Trophoblast cell (in vitro differentiated cells and primary cell): Measurements from ENCODE around the gene ADRM1.
A peak's percentile ranks its signal among the peaks of the same experiment; 100 is the strongest.

Experiments used
- DNase-seq, 2 donors: peaks; one replicate each; pipeline ENCODE4 v3.0.0-alpha.2; 2016
- H2AFZ ChIP-seq: 2 replicates; pipeline ENCODE4 v1.6.1; 2013; ENCODE audit warnings: low read length, moderate library complexity, mild to moderate bottlenecking; ENCODE audit not compliant: insufficient read depth, poor library complexity
- H2AK5ac ChIP-seq: 2 replicates; pipeline ENCODE4 v1.6.1; 2013; ENCODE audit warnings: mild to moderate bottlenecking, low read length
- H2BK120ac ChIP-seq: 2 replicates; pipeline ENCODE4 v1.6.1; 2013; ENCODE audit warnings: low read length, mild to moderate bottlenecking, moderate library complexity; ENCODE audit not compliant: insufficient read depth, poor library complexity
- H2BK12ac ChIP-seq: 2 replicates; pipeline ENCODE4 v1.6.1; 2013; ENCODE audit warnings: mild to moderate bottlenecking, low read length, moderate library complexity
- H2BK5ac ChIP-seq: 2 replicates; pipeline ENCODE4 v1.6.1; 2013; ENCODE audit warnings: low read length, low read depth, moderate library complexity, mild to moderate bottlenecking; ENCODE audit not compliant: poor library complexity
- H3K14ac ChIP-seq: 2 replicates; pipeline ENCODE4 v1.6.1; 2013; ENCODE audit warnings: mild to moderate bottlenecking, low read length
- H3K18ac ChIP-seq: 2 replicates; pipeline ENCODE4 v1.6.1; 2013; ENCODE audit warnings: mild to moderate bottlenecking, low read length
- H3K23ac ChIP-seq: 2 replicates; pipeline ENCODE4 v1.6.1; 2013; ENCODE audit warnings: low read length
- H3K27ac ChIP-seq: 2 replicates; pipeline ENCODE4 v1.5.1; 2013; ENCODE audit warnings: low read depth, mild to moderate bottlenecking, inconsistent platforms, low read length, moderate library complexity
- H3K27me3 ChIP-seq: 2 replicates; pipeline ENCODE4 v1.6.1; 2013; ENCODE audit warnings: inconsistent platforms, mild to moderate bottlenecking, low read length, moderate library complexity; ENCODE audit not compliant: insufficient read depth
- H3K36me3 ChIP-seq, 2 experiments: 1 replicate in 1 of 2; 2 replicates in 1 of 2; pipeline ENCODE4 v1.6.1; 2013; ENCODE audit warnings: low read length in 2 of 2, mild to moderate bottlenecking in 2 of 2, moderate library complexity in 1 of 2; ENCODE audit not compliant: insufficient read depth in 2 of 2, control insufficient read depth in 1 of 2
- H3K4ac ChIP-seq: 2 replicates; pipeline ENCODE4 v1.6.1; 2013; ENCODE audit warnings: low read depth, mild to moderate bottlenecking, low read length, moderate library complexity
- H3K4me1 ChIP-seq, 2 experiments: 1 replicate in 1 of 2; 2 replicates in 1 of 2; pipeline ENCODE4 v1.6.1; 2013; ENCODE audit warnings: low read length in 2 of 2, mild to moderate bottlenecking in 2 of 2, moderate library complexity in 1 of 2; ENCODE audit not compliant: insufficient read depth in 2 of 2, control insufficient read depth in 1 of 2
- H3K4me2 ChIP-seq: 2 replicates; pipeline ENCODE4 v1.6.1; 2013; ENCODE audit warnings: inconsistent platforms, mild to moderate bottlenecking, low read length, moderate library complexity
- H3K4me3 ChIP-seq: 2 replicates; pipeline ENCODE4 v1.5.1; 2013; ENCODE audit warnings: mild to moderate bottlenecking, low read depth, low read length, inconsistent platforms
- H3K79me1 ChIP-seq: one replicate; pipeline ENCODE4 v1.6.1; 2013; ENCODE audit warnings: low read length
- H3K79me2 ChIP-seq: 2 replicates; pipeline ENCODE4 v1.6.1; 2013; ENCODE audit warnings: low read length, mild to moderate bottlenecking; ENCODE audit not compliant: control insufficient read depth, insufficient read depth, poor library complexity
- H3K9ac ChIP-seq: 2 replicates; pipeline ENCODE4 v1.6.1; 2013; ENCODE audit warnings: mild to moderate bottlenecking, low read length
- H3K9me3 ChIP-seq: 2 replicates; pipeline ENCODE4 v1.6.1; 2013; ENCODE audit warnings: low read depth, mild to moderate bottlenecking, control low read depth, inconsistent platforms, low read length; ENCODE audit not compliant: insufficient read depth
- H4K12ac ChIP-seq: 2 replicates; pipeline ENCODE4 v1.6.1; 2013; ENCODE audit warnings: low read depth, mild to moderate bottlenecking, low read length, moderate library complexity
- H4K8ac ChIP-seq: 2 replicates; pipeline ENCODE4 v1.6.1; 2013; ENCODE audit warnings: low read depth, mild to moderate bottlenecking, low read length, moderate library complexity
- H4K91ac ChIP-seq: one replicate; pipeline ENCODE4 v1.6.1; 2013; ENCODE audit warnings: low read depth, mild to moderate bottlenecking, low read length, moderate library complexity
- WGBS: extraction: QIAGEN DNeasy Blood & Tissue Kit; methylation state at CpG from one replicate; pipeline ENCODE4 v1.1.7; 2013; ENCODE audit warnings: missing lambda C conversion rate; ENCODE audit not compliant: insufficient read length, insufficient coverage; ENCODE audit errors: extremely low coverage; 5-methylcytosine and 5-hydroxymethylcytosine counted together

ADRM1 gene

DNA sequence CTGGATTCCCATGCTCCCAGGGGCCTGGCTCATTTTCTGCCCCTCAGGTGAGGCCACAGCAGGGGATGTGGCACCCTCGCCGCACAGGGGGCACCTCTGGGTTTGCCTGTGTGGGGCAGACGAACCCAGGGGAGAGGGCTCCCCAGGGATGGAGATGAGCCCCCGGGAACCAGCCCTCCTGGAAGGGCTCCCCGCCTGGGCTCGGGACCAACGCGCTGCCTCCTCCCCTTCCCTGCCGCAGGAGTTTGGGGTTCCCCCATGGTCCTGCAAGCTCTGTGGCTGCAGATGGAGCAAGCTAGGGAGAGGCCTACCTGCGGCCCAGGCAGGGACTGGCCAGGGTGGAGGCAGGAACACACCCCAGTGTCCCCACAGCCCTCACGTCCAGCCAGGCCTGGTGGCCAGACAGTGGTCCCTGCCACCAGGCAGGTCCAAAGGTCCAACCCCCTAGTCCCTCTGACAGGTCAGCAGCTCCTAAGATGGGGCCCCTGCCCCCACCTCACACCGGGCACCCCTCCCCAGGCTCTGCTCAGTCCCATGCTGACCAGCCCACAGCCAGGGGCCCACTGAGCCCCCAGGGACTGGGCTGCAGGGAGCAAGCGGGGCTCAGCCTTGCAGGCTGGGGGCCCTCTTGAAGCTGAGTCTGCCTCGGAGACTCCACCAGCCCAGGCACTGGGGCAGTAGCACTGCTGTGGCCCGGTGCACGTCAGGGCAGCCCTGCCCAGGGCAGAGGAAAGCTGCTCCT, 50.7 kb downstream of the ADRM1 start:
- Histone ChIP-seq H2BK5ac (no peak overlapping the region), H3K14ac (no peak overlapping the region), H3K27me3 (no peaks in the 10 kb centered on the region), H3K4me1 (peaks cover 28 to 33% of the 10 kb centered on the region in 2 experiments), H4K8ac (no peak overlapping the region), H3K23ac (no peak overlapping the region), H4K91ac (no peak overlapping the region), H3K4me3 (no peak overlapping the region), H4K12ac (no peak overlapping the region), H2BK120ac (no peak overlapping the region), H3K79me2 (peaks cover 33% of the 10 kb centered on the region), H3K36me3 (peaks cover 66 to 76% of the 10 kb centered on the region in 2 experiments), H2BK12ac (no peak overlapping the region), H2AFZ (no peak overlapping the region), H3K18ac (peak overlapping the region; percentile 42), H2AK5ac (no peak overlapping the region), H3K27ac (no peak overlapping the region), H3K79me1 (peaks cover 8% of the 10 kb centered on the region), H3K9me3 (peaks cover 4% of the 10 kb centered on the region), H3K4me2 (no peak overlapping the region), H3K9ac (no peak overlapping the region), H3K4ac (no peak overlapping the region)
- WGBS, result no CpG with 5 or more reads among the region's 16 CpGs
- no peak for DNase-seq

DNA sequence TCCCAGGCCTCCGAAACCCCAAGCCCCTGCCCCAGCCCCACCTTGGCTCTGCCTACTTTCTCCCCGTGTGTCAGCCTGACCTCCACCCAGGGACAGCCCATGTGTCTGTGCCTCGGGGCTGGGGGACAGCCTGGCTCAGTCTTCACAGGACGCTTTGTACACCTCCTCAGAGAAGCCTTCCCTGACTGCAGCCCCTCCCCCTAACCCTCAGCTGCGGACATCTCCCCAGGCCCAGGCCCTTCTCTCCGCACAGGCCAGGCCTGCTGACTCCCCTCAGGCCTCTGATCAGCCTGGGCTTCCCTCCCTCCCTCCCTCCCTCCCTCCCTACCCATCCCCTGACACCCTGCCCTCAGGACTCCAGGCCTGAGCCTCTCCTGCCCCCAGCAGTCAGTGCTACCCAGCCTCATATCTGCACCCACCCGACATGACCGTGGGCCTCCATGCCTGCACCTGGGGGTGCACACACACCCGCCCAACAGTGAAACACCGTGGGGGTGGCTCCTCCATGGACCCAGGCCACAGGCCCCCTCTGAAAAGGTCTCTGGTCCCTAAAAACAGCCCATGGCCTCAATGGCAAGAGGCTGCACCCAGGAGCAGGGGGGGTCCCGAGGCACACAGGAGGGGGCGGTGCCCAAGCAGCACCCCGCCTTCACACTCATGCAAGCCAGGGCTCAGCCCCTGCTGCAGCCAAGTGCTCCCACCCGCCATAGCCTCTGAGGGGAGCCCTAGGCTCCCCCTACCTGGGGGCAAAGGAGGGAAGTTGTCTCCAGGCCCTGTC, 51.4 kb downstream of the ADRM1 start:
- Histone ChIP-seq H3K4me2 (no peak overlapping the region), H2AFZ (no peak overlapping the region), H2BK12ac (no peak overlapping the region), H3K4ac (peak overlapping the region; percentile 80), H3K23ac (no peak overlapping the region), H3K4me3 (peak overlapping the region; percentile 2), H3K27me3 (no peaks in the 10 kb centered on the region), H2BK120ac (no peak overlapping the region), H3K36me3 (peaks cover 71 to 83% of the 10 kb centered on the region in 2 experiments), H2BK5ac (no peak overlapping the region), H3K79me2 (peaks cover 39% of the 10 kb centered on the region), H3K9me3 (peaks cover 4% of the 10 kb centered on the region), H3K18ac (peak overlapping the region; percentile 7), H2AK5ac (no peak overlapping the region), H3K9ac (no peak overlapping the region), H4K91ac (peak overlapping the region; percentile 23), H4K12ac (no peak overlapping the region), H3K27ac (no peak overlapping the region), H3K4me1 (peaks cover 28 to 33% of the 10 kb centered on the region in 2 experiments), H3K79me1 (peaks cover 8% of the 10 kb centered on the region), H3K14ac (no peak overlapping the region), H4K8ac (peak overlapping the region; percentile 17)
- WGBS, result no CpG with 5 or more reads among the region's 14 CpGs
- DNase-seq, result no peak

DNA sequence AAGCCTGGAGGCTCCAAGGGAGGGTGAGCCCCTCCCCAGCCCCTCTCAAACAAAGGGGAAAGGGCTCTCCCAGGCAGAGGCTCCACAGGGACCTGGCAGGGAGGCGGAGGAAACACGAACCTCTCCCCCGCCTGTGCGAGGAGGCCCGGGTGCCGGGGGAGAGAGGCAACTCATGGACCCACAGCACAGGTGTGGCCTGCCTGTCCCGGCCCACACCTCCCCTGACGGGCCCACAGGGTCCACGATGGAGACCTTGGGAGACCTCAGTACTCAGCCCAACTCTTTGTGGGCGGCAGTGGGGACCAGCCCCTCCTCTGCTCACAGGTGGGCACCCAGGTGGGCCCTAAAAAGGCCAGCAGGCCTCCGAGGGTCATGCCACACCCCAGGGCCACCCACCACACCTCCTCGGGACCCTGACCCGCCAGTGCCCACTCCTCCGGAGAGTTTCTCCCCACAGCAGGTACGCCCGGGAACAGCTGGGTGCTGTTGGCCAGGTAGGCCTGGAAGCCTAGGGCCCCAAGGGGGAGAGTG, 52.1 kb downstream of the ADRM1 start:
- Histone ChIP-seq H2AK5ac (peak overlapping the region; percentile 26), H3K9me3 (peaks cover 4% of the 10 kb centered on the region), H2BK5ac (peak overlapping the region; percentile 0), H3K23ac (no peak overlapping the region), H3K27me3 (no peaks in the 10 kb centered on the region), H3K18ac (peak overlapping the region; percentile 10), H3K4me3 (no peak overlapping the region), H2AFZ (no peak overlapping the region), H3K4me1 (peaks cover 26 to 31% of the 10 kb centered on the region in 2 experiments), H3K9ac (no peak overlapping the region), H3K79me1 (peaks cover 8% of the 10 kb centered on the region), H3K36me3 (peaks cover 67 to 86% of the 10 kb centered on the region in 2 experiments), H4K91ac (peak overlapping the region; percentile 23), H3K79me2 (peaks cover 44% of the 10 kb centered on the region), H4K8ac (peak overlapping the region; percentile 30), H3K14ac (peak overlapping the region; percentile 6), H3K27ac (peak overlapping the region; percentile 9), H2BK120ac (no peak overlapping the region), H2BK12ac (peak overlapping the region; percentile 48), H3K4me2 (no peak overlapping the region), H4K12ac (no peak overlapping the region), H3K4ac (peak overlapping the region; percentile 80)
- WGBS, result no CpG with 5 or more reads among the region's 16 CpGs
- no peak for DNase-seq

DNA sequence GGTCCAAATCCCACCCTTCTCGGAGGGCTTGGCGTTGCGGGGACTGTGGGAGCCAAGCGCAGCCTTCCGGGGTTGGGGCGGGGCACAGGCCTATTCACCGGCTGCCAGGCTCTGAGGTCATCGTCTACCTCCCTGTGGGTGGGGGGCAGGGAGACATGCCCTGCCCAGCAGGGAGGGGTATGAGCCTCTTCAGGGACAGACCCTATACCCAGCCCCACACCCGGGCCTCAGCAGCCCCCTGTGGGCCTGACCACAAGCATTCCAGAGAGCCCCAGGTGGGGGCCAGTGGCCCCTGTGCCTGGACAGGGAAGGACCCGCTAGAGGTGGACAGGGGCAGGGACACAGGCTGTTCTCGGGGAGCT, 52.7 kb downstream of the ADRM1 start:
- Histone ChIP-seq H3K9me3 (peaks cover 4% of the 10 kb centered on the region), H4K8ac (peak overlapping the region; percentile 12), H3K23ac (no peak overlapping the region), H3K79me2 (peaks cover 44% of the 10 kb centered on the region), H2BK5ac (no peak overlapping the region), H3K18ac (no peak overlapping the region), H4K91ac (peak overlapping the region; percentile 45), H3K4ac (peak overlapping the region; percentile 80), H3K27ac (peak overlapping the region; percentile 9), H3K4me3 (no peak overlapping the region), H3K14ac (peak overlapping the region; percentile 6), H3K27me3 (no peaks in the 10 kb centered on the region), H4K12ac (no peak overlapping the region), H3K4me1 (peaks cover 21 to 25% of the 10 kb centered on the region in 2 experiments), H3K4me2 (no peak overlapping the region), H3K79me1 (peaks cover 8% of the 10 kb centered on the region), H2AK5ac (no peak overlapping the region), H3K36me3 (peaks cover 61 to 79% of the 10 kb centered on the region in 2 experiments), H3K9ac (no peak overlapping the region), H2BK120ac (no peak overlapping the region), H2BK12ac (no peak overlapping the region), H2AFZ (no peak overlapping the region)
- no peak for DNase-seq
- no CpG with 5 or more reads among the region's 11 CpGs for WGBS
